Liver (tissue), 9 donors: ENCODE results near the gene GNG7. TPM values are rescaled to one million over a fixed set of nuclear protein-coding genes. Genes with fewer than 3 reads are reported as not detected.
A peak's percentile ranks its signal among the peaks of the same experiment; 100 is the strongest.

Experiments used
- DNase-seq: peaks from one replicate; pipeline ENCODE4 v3.0.0-alpha.2; 2017; ENCODE audit warnings: low spot score
- H3K27ac ChIP-seq, 2 donors: one replicate each; pipeline ENCODE4 v1.7.0; 2013; ENCODE audit warnings: inconsistent platforms in 2 of 2, low read length in 2 of 2, control low read depth in 1 of 2, low read depth in 1 of 2, mild to moderate bottlenecking in 1 of 2
- H3K27me3 ChIP-seq, 4 donors: one replicate each; pipeline versions ENCODE4 v1.6.1 to v1.7.0; 2013; ENCODE audit warnings: low read length in 3 of 4, inconsistent platforms in 1 of 4, mild to moderate bottlenecking in 1 of 4, moderate library complexity in 1 of 4; ENCODE audit not compliant: control insufficient read depth in 4 of 4, insufficient read depth in 4 of 4
- H3K36me3 ChIP-seq, 4 donors: one replicate each; pipeline versions ENCODE4 v1.6.1 to v1.7.0; 2013; ENCODE audit warnings: low read length in 3 of 4, mild to moderate bottlenecking in 3 of 4, low read depth in 1 of 4, moderate library complexity in 1 of 4; ENCODE audit not compliant: control insufficient read depth in 4 of 4, insufficient read depth in 3 of 4
- H3K4me1 ChIP-seq, 4 donors: one replicate each; pipeline versions ENCODE4 v1.6.1 to v1.7.0; 2013; ENCODE audit warnings: low read length in 3 of 4, mild to moderate bottlenecking in 3 of 4, moderate library complexity in 1 of 4; ENCODE audit not compliant: control insufficient read depth in 4 of 4, insufficient read depth in 4 of 4
- H3K4me3 ChIP-seq, 3 donors: one replicate each; pipeline versions ENCODE4 v1.6.1 to v1.7.0; 2013; ENCODE audit warnings: low read length in 3 of 3, control low read depth in 1 of 3, low read depth in 1 of 3, mild to moderate bottlenecking in 1 of 3
- H3K9ac ChIP-seq, 2 donors: one replicate each; pipeline ENCODE4 v1.7.0; 2013; ENCODE audit warnings: low read length in 2 of 2, mild to moderate bottlenecking in 2 of 2, moderate library complexity in 2 of 2, control low read depth in 1 of 2, low read depth in 1 of 2
- H3K9me3 ChIP-seq, 4 donors: one replicate each; pipeline versions ENCODE4 v1.6.1 to v1.7.0; 2013; ENCODE audit warnings: low read length in 3 of 4; ENCODE audit not compliant: control insufficient read depth in 4 of 4
- FOXA1 ChIP-seq: IDR thresholded peaks from 2 replicates; pipeline ENCODE4 v1.6.1; 2016; ENCODE audit warnings: antibody characterized with exemption
- GABPA ChIP-seq, 2 donors: IDR thresholded peaks in 1 of 2; conservative IDR thresholded peaks in 1 of 2; 2 replicates each; pipeline ENCODE4 v1.6.1; 2016; ENCODE audit warnings: antibody characterized with exemption in 2 of 2, mild to moderate bottlenecking in 1 of 2, moderate library complexity in 1 of 2
- HNF4G ChIP-seq: IDR thresholded peaks from 2 replicates; pipeline ENCODE4 v1.6.1; 2016; ENCODE audit warnings: antibody characterized with exemption
- RAD21 ChIP-seq, 2 donors: IDR thresholded peaks; 2 replicates each; pipeline ENCODE4 v1.6.1; 2016; ENCODE audit warnings: antibody characterized with exemption in 2 of 2, mild to moderate bottlenecking in 2 of 2
- SP1 ChIP-seq: IDR thresholded peaks from 2 replicates; pipeline ENCODE4 v1.6.1; 2018; ENCODE audit warnings: antibody characterized with exemption, mild to moderate bottlenecking
- TAF1 ChIP-seq: conservative IDR thresholded peaks from 2 replicates; pipeline ENCODE4 v1.6.1; 2016; ENCODE audit warnings: antibody characterized with exemption, mild to moderate bottlenecking
- YY1 ChIP-seq: IDR thresholded peaks from 2 replicates; pipeline ENCODE4 v1.6.1; 2016; ENCODE audit warnings: antibody characterized with exemption, mild to moderate bottlenecking
- WGBS: extraction: QIAGEN DNeasy Blood & Tissue Kit; methylation state at CpG from one replicate; pipeline ENCODE4 v1.1.7; 2013; 5-methylcytosine and 5-hydroxymethylcytosine counted together
- polyA plus RNA-seq, 2 donors: library from polyadenylated mRNA; stranded (reverse) in 1 of 2; unstranded in 1 of 2; fragments of 200-250 nt in 1 of 2; fragments of >200 nt in 1 of 2; fragmentation: Nextera tagmentation in 1 of 2; extraction: Ambion mirVana in 1 of 2; gene quantifications; one replicate each; pipeline versions ENCODE4 v1.2.1 to v1.2.3, GENCODE V29; 2013 to 2015
- total RNA-seq, 2 donors: library from RNA; depleted of rRNA; stranded (reverse); fragments of >200 nt; gene quantifications; one replicate each; pipeline ENCODE4 v1.2.3, GENCODE V29; 2014
- TF ChIP-seq, protein P1 (sequence below): IDR thresholded peaks from 2 replicates; pipeline ENCODE4 v1.6.1; 2016; ENCODE audit warnings: antibody characterized with exemption, mild to moderate bottlenecking
- TF ChIP-seq, protein P2 (sequence below): IDR thresholded peaks from 2 replicates; pipeline ENCODE4 v1.6.1; 2016; ENCODE audit warnings: antibody characterized with exemption
- TF ChIP-seq, protein P3 (sequence below): IDR thresholded peaks from 2 replicates; pipeline ENCODE4 v1.6.1; 2016; ENCODE audit warnings: antibody characterized with exemption
- TF ChIP-seq, protein P4 (sequence below): fragments of 150-350 bp; IDR thresholded peaks from 2 replicates; pipeline ENCODE4 v1.5.1; 2017; ENCODE audit warnings: improper control_type of control experiment, low read depth, low read length; ENCODE audit not compliant: missing input control
- donor health status: healthy.
- donor health status: healthy.
- donor health status: healthy.
- donor health status: healthy.
- donor health status: healthy.

The GNG7 gene
- total and polyA plus RNA-seq, 4 donors: 0.75 to 1.9 (median 1.1) TPM

DNA sequence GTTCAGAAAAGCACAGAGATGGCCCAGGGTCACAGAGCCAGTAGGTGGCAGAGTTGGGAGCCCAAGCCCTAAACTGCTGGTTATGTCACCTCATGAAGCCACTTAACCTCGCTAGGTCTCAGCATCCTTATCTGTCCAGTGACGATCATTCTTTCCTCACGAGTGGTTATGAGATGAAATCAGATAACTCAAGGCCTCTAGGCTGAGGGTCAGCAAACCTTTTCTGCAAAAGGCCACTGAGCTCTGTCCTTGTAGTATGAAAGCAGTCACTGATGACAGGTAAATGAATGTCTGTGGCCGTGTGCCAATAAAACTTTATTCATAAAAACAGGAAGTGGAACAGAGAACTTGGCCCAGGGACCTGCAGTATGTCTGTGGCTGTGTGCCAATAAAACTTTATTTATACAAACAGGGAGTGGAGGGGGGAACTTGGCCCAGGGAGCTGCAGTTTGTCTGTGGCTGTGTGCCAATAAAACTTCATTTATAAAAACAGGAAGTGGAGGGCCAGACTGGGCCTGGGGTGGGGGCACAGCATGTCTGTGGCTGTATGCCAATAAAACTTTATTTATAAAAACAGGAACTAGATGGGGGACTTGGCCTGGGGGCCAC, 71.2 kb downstream of the GNG7 start (continued):
- TF ChIP-seq, protein P1, sequence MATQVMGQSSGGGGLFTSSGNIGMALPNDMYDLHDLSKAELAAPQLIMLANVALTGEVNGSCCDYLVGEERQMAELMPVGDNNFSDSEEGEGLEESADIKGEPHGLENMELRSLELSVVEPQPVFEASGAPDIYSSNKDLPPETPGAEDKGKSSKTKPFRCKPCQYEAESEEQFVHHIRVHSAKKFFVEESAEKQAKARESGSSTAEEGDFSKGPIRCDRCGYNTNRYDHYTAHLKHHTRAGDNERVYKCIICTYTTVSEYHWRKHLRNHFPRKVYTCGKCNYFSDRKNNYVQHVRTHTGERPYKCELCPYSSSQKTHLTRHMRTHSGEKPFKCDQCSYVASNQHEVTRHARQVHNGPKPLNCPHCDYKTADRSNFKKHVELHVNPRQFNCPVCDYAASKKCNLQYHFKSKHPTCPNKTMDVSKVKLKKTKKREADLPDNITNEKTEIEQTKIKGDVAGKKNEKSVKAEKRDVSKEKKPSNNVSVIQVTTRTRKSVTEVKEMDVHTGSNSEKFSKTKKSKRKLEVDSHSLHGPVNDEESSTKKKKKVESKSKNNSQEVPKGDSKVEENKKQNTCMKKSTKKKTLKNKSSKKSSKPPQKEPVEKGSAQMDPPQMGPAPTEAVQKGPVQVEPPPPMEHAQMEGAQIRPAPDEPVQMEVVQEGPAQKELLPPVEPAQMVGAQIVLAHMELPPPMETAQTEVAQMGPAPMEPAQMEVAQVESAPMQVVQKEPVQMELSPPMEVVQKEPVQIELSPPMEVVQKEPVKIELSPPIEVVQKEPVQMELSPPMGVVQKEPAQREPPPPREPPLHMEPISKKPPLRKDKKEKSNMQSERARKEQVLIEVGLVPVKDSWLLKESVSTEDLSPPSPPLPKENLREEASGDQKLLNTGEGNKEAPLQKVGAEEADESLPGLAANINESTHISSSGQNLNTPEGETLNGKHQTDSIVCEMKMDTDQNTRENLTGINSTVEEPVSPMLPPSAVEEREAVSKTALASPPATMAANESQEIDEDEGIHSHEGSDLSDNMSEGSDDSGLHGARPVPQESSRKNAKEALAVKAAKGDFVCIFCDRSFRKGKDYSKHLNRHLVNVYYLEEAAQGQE: no peak
- TF ChIP-seq HNF4G: no peak
- TF ChIP-seq SP1: peak; percentile 35
- no peak for TF ChIP-seq TAF1

DNA sequence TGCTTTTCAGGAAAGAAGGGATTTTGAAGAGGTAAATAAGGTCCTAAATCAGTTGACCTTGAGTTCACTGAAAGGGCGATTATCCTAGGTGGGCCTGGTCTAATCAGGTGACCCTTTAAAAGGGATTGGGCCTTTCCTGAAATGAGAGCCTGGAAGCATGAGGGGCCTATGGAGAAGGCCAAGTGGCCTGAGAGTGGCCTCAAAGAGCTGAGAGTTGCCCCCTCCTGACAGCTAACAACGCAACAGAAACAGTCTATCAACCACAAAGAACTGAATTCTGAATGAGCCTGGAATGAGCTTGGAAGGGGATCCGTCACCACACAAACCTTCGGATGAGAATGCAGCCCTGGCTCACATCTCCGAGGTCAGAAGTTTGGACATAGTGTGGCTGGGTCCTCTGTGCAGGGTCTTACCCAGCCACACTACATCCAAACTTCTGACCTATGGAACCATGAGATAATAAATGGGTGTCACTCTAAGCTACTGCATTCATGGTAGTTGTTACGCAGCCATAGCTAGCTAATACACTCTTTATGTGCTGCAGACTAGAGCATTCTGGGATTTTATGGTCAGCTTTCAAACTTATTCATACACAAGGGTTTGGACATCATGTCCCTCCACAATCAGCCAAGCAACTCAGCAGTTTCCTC, 72.0 kb downstream of the GNG7 start:
- Histone ChIP-seq H3K27ac (peak overlapping the region; percentile 91 to 92), H3K36me3 (no peaks in the 10 kb centered on the region), H3K27me3 (no peaks in the 10 kb centered on the region), H3K9me3 (no peaks in the 10 kb centered on the region), H3K4me1 (peaks cover 16 to 72% (median 42%) of the 10 kb centered on the region in 4 donors), H3K4me3 (no peak overlapping the region), H3K9ac (peak overlapping the region in 1 of 2 donors; percentile 20)
- TF ChIP-seq, protein P1: no peak
- no peak for TF ChIP-seq YY1
- no peak for TF ChIP-seq GABPA (IDR thresholded peaks at IDR 0.05 in 1 of 2, conservative IDR thresholded peaks at IDR 0.05 in 1 of 2)
- TF ChIP-seq, protein P2, sequence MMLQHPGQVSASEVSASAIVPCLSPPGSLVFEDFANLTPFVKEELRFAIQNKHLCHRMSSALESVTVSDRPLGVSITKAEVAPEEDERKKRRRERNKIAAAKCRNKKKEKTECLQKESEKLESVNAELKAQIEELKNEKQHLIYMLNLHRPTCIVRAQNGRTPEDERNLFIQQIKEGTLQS: no peak
- TF ChIP-seq, protein P3, sequence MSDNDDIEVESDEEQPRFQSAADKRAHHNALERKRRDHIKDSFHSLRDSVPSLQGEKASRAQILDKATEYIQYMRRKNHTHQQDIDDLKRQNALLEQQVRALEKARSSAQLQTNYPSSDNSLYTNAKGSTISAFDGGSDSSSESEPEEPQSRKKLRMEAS: no peak
- TF ChIP-seq RAD21 (IDR thresholded peaks at IDR 0.05): no peak
- TF ChIP-seq, protein P4, sequence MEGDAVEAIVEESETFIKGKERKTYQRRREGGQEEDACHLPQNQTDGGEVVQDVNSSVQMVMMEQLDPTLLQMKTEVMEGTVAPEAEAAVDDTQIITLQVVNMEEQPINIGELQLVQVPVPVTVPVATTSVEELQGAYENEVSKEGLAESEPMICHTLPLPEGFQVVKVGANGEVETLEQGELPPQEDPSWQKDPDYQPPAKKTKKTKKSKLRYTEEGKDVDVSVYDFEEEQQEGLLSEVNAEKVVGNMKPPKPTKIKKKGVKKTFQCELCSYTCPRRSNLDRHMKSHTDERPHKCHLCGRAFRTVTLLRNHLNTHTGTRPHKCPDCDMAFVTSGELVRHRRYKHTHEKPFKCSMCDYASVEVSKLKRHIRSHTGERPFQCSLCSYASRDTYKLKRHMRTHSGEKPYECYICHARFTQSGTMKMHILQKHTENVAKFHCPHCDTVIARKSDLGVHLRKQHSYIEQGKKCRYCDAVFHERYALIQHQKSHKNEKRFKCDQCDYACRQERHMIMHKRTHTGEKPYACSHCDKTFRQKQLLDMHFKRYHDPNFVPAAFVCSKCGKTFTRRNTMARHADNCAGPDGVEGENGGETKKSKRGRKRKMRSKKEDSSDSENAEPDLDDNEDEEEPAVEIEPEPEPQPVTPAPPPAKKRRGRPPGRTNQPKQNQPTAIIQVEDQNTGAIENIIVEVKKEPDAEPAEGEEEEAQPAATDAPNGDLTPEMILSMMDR: no peak
- no peak for TF ChIP-seq FOXA1
- WGBS: 89% methylated on average over 6 of the region's 6 CpGs
- DNase-seq: no peak
